Natural killer cell (primary cell): ENCODE results near the gene ATP23. TPM values are rescaled to one million over a fixed set of nuclear protein-coding genes. Genes with fewer than 3 reads are reported as not detected.
A peak's percentile ranks its signal among the peaks of the same experiment; 100 is the strongest.

Source experiments
- ATAC-seq, 3 donors: fragments of 150-1000 bp in 2 of 3; fragments of 200-7000 bp in 1 of 3; cut with Tn5 transposase; 1 replicate in 1 of 3; 2 replicates in 2 of 3; pipeline ENCODE4 v1.10.0; 2021; ENCODE audit warnings: mild to moderate bottlenecking in 2 of 3, moderate library complexity in 2 of 3
- DNase-seq, 2 donors: peaks; one replicate each; pipeline versions ENCODE4 v3.0.0 to v3.0.0-alpha.2; 2013 to 2021; ENCODE audit warnings: mixed read lengths in 1 of 2
- H3K27ac ChIP-seq: one replicate; pipeline ENCODE4 v1.5.1; 2013; ENCODE audit warnings: mild to moderate bottlenecking, low read length
- H3K27me3 ChIP-seq: one replicate; pipeline ENCODE4 v1.6.1; 2013; ENCODE audit warnings: low read length; ENCODE audit not compliant: control insufficient read depth, insufficient read depth
- H3K36me3 ChIP-seq: one replicate; pipeline ENCODE4 v1.6.1; 2013; ENCODE audit warnings: low read length; ENCODE audit not compliant: control insufficient read depth, insufficient read depth
- H3K4me1 ChIP-seq: one replicate; pipeline ENCODE4 v1.6.1; 2013; ENCODE audit warnings: low read length; ENCODE audit not compliant: control insufficient read depth, insufficient read depth
- H3K4me3 ChIP-seq: one replicate; pipeline ENCODE4 v1.5.1; 2013; ENCODE audit warnings: low read length
- H3K9me3 ChIP-seq: one replicate; pipeline ENCODE4 v1.6.1; 2013; ENCODE audit warnings: low read length; ENCODE audit not compliant: control insufficient read depth, insufficient read depth
- H3K27ac Mint-ChIP-seq, 2 donors: one replicate each; pipeline ENCODE4 v1.8.0; 2022; ENCODE audit warnings: mild to moderate bottlenecking in 2 of 2, mixed read lengths in 2 of 2, moderate library complexity in 1 of 2
- H3K27me3 Mint-ChIP-seq, 2 donors: one replicate each; pipeline ENCODE4 v1.8.0; 2022; ENCODE audit warnings: low read depth in 2 of 2, mixed read lengths in 2 of 2
- H3K36me3 Mint-ChIP-seq: one replicate; pipeline ENCODE4 v1.8.0; 2022; ENCODE audit warnings: mixed read lengths
- H3K4me1 Mint-ChIP-seq, 2 donors: one replicate each; pipeline ENCODE4 v1.8.0; 2022; ENCODE audit warnings: mixed read lengths in 2 of 2
- H3K4me3 Mint-ChIP-seq: one replicate; pipeline ENCODE4 v1.8.0; 2022; ENCODE audit warnings: mild to moderate bottlenecking, moderate library complexity, mixed read lengths
- H3K9me3 Mint-ChIP-seq, 2 donors: one replicate each; pipeline ENCODE4 v1.8.0; 2022; ENCODE audit warnings: mixed read lengths in 2 of 2
- WGBS: methylation state at CpG from one replicate; pipeline ENCODE4 v1.1.7; 2013; ENCODE audit warnings: missing lambda C conversion rate; ENCODE audit not compliant: insufficient coverage; 5-methylcytosine and 5-hydroxymethylcytosine counted together
- intact Hi-C: fragments of 100-400 bp; cut with micrococcal nuclease; formaldehyde crosslinking; loops from one replicate; pipeline ENCODE4 v1.14.2; 2022
- total RNA-seq, 4 donors: library from RNA; stranded (reverse); fragments of 120-200 nt in 1 of 4; gene quantifications; one replicate each; pipeline versions ENCODE4 v1.2.3 to v1.2.4, GENCODE V29; 2013 to 2022
- TF ChIP-seq, protein P1 (sequence below): fragments of 200-600 bp; IDR thresholded peaks from one replicate; pipeline ENCODE4 v1.8.0; 2022; ENCODE audit warnings: antibody characterized with exemption

The ATP23 gene
- total RNA-seq: 1 to 10 TPM; 4.9 to 8.8 (median 6.3) TPM
- 14.2 TPM for total RNA-seq (2013)

- H3K4me1 Mint-ChIP-seq: peaks cover 32 to 39% of the 10 kb centered on the region in 2 donors
- TF ChIP-seq, protein P1, sequence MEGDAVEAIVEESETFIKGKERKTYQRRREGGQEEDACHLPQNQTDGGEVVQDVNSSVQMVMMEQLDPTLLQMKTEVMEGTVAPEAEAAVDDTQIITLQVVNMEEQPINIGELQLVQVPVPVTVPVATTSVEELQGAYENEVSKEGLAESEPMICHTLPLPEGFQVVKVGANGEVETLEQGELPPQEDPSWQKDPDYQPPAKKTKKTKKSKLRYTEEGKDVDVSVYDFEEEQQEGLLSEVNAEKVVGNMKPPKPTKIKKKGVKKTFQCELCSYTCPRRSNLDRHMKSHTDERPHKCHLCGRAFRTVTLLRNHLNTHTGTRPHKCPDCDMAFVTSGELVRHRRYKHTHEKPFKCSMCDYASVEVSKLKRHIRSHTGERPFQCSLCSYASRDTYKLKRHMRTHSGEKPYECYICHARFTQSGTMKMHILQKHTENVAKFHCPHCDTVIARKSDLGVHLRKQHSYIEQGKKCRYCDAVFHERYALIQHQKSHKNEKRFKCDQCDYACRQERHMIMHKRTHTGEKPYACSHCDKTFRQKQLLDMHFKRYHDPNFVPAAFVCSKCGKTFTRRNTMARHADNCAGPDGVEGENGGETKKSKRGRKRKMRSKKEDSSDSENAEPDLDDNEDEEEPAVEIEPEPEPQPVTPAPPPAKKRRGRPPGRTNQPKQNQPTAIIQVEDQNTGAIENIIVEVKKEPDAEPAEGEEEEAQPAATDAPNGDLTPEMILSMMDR: no peak
- H3K4me3 Mint-ChIP-seq: peak within 1 kb of the TSS; percentile 96
- Histone ChIP-seq H3K27me3 (no peaks in the 10 kb centered on the region), H3K4me3 (peak within 1 kb of the TSS; percentile 60), H3K4me1 (peaks cover 16% of the 10 kb centered on the region), H3K36me3 (no peaks in the 10 kb centered on the region), H3K27ac (peak within 1 kb of the TSS; percentile 88), H3K9me3 (no peaks in the 10 kb centered on the region)
- H3K36me3 Mint-ChIP-seq: no peaks in the 10 kb centered on the region
- H3K9me3 Mint-ChIP-seq: no peaks in the 10 kb centered on the region
- intact Hi-C loops: no loop called here
- ATAC-seq (peak; percentile 87 to 97 (median 92)), DNase-seq (peak; percentile 90 to 95)
- no peaks in the 10 kb centered on the region for H3K27me3 Mint-ChIP-seq
- peak within 1 kb of the TSS; percentile 95 to 99 for H3K27ac Mint-ChIP-seq
- WGBS: under 1% methylated on average over 49 of the region's 55 CpGs
These were observed at the start of gene ATP23 for GRCh38 chr12:57941165-57941894. TSS of gene ATP23 (plus strand) at chr12:57941567. CDS start at chr12:57941702, 135 bp downstream.

GRCh38 chr12:57892232-57892972 lies 49.0 kb upstream of the ATP23 start:
- no peaks in the 10 kb centered on the region for H3K36me3 ChIP-seq
- no peak overlapping the region for H3K27ac ChIP-seq
- no peaks in the 10 kb centered on the region for H3K9me3 ChIP-seq
- Mint-ChIP-seq H3K36me3 (no peaks in the 10 kb centered on the region), H3K4me1 (peaks cover 8 to 10% of the 10 kb centered on the region in 2 donors), H3K4me3 (no peak overlapping the region), H3K27ac (no peak overlapping the region), H3K9me3 (no peaks in the 10 kb centered on the region), H3K27me3 (peaks cover 21 to 29% of the 10 kb centered on the region in 2 donors)
- intact Hi-C loops: no loop called here
- WGBS: 76% methylated on average over 8 of the region's 9 CpGs
- DNase-seq: no peak
- H3K4me3 ChIP-seq: no peak overlapping the region
- H3K4me1 ChIP-seq: peaks cover 18% of the 10 kb centered on the region
- H3K27me3 ChIP-seq: peaks cover 6% of the 10 kb centered on the region
- TF ChIP-seq, protein P1: no peak
- ATAC-seq: no peak

- DNase-seq: no peak
- Histone ChIP-seq H3K4me3 (no peak overlapping the region), H3K27me3 (peaks cover 6% of the 10 kb centered on the region), H3K27ac (no peak overlapping the region), H3K9me3 (no peaks in the 10 kb centered on the region), H3K36me3 (no peaks in the 10 kb centered on the region), H3K4me1 (peaks cover 27% of the 10 kb centered on the region)
- no peak for ATAC-seq
- Mint-ChIP-seq H3K27me3 (peaks cover 23 to 35% of the 10 kb centered on the region in 2 donors), H3K4me3 (no peak overlapping the region), H3K27ac (no peak overlapping the region), H3K36me3 (no peaks in the 10 kb centered on the region), H3K4me1 (peaks cover 20 to 22% of the 10 kb centered on the region in 2 donors), H3K9me3 (no peaks in the 10 kb centered on the region)
- TF ChIP-seq, protein P1: no peak
- WGBS: 66% methylated on average over 13 of the region's 13 CpGs
- intact Hi-C loops: no loop called here
These were observed 47.7 kb upstream of the ATP23 start for GRCh38 chr12:57893431-57894353.
